ENCODE measurements around the gene TNK1.
A peak's percentile ranks its signal among the peaks of the same experiment; 100 is the strongest.
"Not testable (repeated sequence)": the region's sequence is repeated elsewhere in the genome, so short reads cannot be mapped to it uniquely, and the experiment has no call there.

The TNK1 gene

GRCh38 chr17:7351665-7352502 is 29.0 kb upstream of the TNK1 start, which contains the start of gene KCTD11:
TSS of gene KCTD11 (plus strand) at chr17:7352162.
- ATAC-seq (peak; percentile 67), DNase-seq (peak; percentile 81 to 87)
- no peaks in the 10 kb centered on the region for H3K9me3 Mint-ChIP-seq
- no peaks in the 10 kb centered on the region for H3K27me3 Mint-ChIP-seq
- peak within 1 kb of the TSS; percentile 38 to 91 for H3K27ac Mint-ChIP-seq
- peaks cover 86% of the 10 kb centered on the region for H3K4me1 Mint-ChIP-seq
- peak within 1 kb of the TSS; percentile 93 for H3K4me3 Mint-ChIP-seq

DNA sequence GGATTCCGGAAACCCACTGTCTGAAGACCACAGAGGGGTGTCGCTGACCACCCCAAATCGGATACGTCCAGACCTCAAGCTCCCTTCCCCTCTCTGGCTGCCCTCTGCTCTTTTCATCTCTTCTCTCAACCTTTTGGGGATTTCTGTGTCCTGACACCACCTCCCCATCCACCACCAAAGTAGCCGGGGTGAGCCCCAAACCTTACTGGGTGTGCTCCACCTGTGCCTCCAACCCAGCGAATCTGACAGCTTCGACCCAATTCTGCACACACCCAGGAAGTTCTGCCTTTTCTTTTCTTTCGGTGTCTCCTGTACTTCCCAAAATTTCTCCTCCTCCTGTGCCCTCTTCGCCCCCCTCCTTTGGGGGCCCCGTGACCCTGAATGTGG is 28.4 kb upstream of the TNK1 start:
- H3K27ac Mint-ChIP-seq = peak overlapping the region; percentile 38 to 91
- ATAC-seq (no peak), DNase-seq (no peak)
- H3K9me3 Mint-ChIP-seq = no peaks in the 10 kb centered on the region
- H3K27me3 Mint-ChIP-seq = no peaks in the 10 kb centered on the region
- H3K4me3 Mint-ChIP-seq = peak overlapping the region; percentile 82 to 93
- peaks cover 80% of the 10 kb centered on the region for H3K4me1 Mint-ChIP-seq

- DNase-seq (no peak), ATAC-seq (no peak)
- H3K27me3 Mint-ChIP-seq = no peaks in the 10 kb centered on the region
- H3K27ac Mint-ChIP-seq = no peak overlapping the region
- H3K4me1 Mint-ChIP-seq = peaks cover 74% of the 10 kb centered on the region
- H3K9me3 Mint-ChIP-seq = no peaks in the 10 kb centered on the region
- peak overlapping the region; percentile 82 to 93 for H3K4me3 Mint-ChIP-seq
These were observed 27.8 kb upstream of the TNK1 start for GRCh38 chr17:7352910-7353635.

- H3K27me3 Mint-ChIP-seq = no peaks in the 10 kb centered on the region
- peak; percentile 13 for ATAC-seq
- DNase-seq = peak in 1 of 2 donors; percentile 47
- H3K4me3 Mint-ChIP-seq = peak overlapping the region; percentile 14 to 62
- peaks cover 62% of the 10 kb centered on the region for H3K4me1 Mint-ChIP-seq
- peak overlapping the region; percentile 79 to 94 for H3K27ac Mint-ChIP-seq
- H3K9me3 Mint-ChIP-seq = no peaks in the 10 kb centered on the region
These were observed 26.5 kb upstream of the TNK1 start for GRCh38 chr17:7354262-7354843.

DNA sequence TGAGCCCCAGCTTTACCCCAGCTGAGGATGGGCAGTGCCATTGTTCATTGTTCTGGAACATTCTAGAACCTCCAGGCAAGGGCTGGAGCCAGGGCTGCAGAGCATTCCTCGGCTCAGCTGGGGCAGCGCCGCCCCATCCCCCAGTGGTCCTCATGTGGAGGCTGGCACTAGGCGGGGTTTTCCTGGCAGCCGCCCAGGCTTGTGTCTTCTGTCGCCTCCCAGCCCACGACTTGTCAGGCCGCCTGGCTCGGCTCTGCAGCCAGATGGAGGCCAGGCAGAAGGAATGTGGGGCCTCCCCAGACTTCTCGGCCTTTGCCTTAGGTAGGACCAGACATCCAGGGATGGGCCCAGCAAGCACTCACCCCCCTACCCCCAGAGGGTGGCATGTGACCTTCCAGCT is 25.8 kb upstream of the TNK1 start, which contains the start of gene TMEM95:
Gene TMEM95, plus strand, starts transcription at position 104 of the 400 bp plus-strand sequence. Its CDS starts 49 bp downstream, at position 153.
- H3K9me3 Mint-ChIP-seq = no peaks in the 10 kb centered on the region
- no peak for DNase-seq

DNA sequence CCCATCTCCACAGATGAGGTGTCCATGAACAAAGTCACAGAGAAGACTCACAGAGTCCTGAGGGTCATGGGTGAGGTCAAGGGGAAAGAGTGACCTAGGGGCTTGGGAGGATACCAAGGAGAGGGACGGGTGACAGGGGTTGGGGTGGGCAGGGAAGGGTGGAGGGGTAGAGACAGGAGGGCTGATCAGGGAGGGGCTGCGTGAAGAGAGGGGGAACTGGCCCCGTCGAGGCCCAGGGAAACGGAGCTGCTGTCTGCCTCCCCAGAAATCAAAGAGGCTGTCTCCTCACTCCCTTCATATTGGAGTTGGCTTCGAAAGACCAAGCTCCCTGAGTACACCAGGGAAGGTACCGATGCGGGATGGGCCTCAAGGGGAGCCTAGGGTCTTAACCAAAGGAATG is 25.3 kb upstream of the TNK1 start:
- no peak overlapping the region for H3K27ac Mint-ChIP-seq
- DNase-seq (no peak), ATAC-seq (no peak)
- H3K27me3 Mint-ChIP-seq = no peaks in the 10 kb centered on the region
- no peaks in the 10 kb centered on the region for H3K9me3 Mint-ChIP-seq
- H3K4me1 Mint-ChIP-seq = peaks cover 49% of the 10 kb centered on the region
- no peak overlapping the region for H3K4me3 Mint-ChIP-seq

More for the DNA sequence above, 25.8 kb upstream of the TNK1 start, which contains the start of gene TMEM95:
- peak within 1 kb of the TSS; percentile 79 to 94 for H3K27ac Mint-ChIP-seq
- H3K4me3 Mint-ChIP-seq = peak within 1 kb of the TSS; percentile 14 to 62
- ATAC-seq = no peak
- peaks cover 55% of the 10 kb centered on the region for H3K4me1 Mint-ChIP-seq
- H3K27me3 Mint-ChIP-seq = no peaks in the 10 kb centered on the region

DNA sequence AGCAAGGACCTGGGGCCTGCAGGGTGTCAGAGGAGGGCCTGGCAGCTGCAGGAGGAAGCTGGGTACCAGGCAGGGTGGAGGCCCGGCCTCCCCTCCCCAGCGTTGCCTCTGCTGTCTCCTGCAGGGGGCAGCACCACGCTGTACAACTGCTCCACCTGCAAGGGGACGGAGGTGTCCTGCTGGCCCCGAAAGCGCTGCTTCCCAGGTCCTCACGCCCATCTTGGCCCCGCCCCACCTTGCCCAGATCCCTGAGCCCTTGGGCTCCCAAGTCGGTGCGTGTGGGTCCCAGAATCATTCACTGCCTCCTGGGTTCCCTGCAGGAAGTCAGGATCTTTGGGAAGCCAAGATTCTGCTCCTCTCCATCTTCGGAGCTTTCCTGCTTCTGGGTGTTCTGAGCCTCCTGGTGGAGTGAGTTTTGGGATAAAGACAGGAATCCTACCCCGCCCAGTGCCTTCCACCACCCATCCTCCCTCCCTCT is 24.8 kb upstream of the TNK1 start:
- ATAC-seq = peak; percentile 80
- Mint-ChIP-seq H3K27me3 (no peaks in the 10 kb centered on the region), H3K4me3 (peak overlapping the region in 1 of 2 donors; percentile 18), H3K4me1 (peaks cover 44% of the 10 kb centered on the region), H3K9me3 (no peaks in the 10 kb centered on the region), H3K27ac (no peak overlapping the region)
- peak; percentile 86 to 89 for DNase-seq

- ATAC-seq = no peak
- H3K27me3 Mint-ChIP-seq = peaks cover 3% of the 10 kb centered on the region
- H3K9me3 Mint-ChIP-seq = no peaks in the 10 kb centered on the region
- no peak overlapping the region for H3K27ac Mint-ChIP-seq
- H3K4me1 Mint-ChIP-seq = peaks cover 41% of the 10 kb centered on the region
- peak overlapping the region in 1 of 2 donors; percentile 18 for H3K4me3 Mint-ChIP-seq
- no peak for DNase-seq
These were observed 24.1 kb upstream of the TNK1 start for GRCh38 chr17:7356756-7357155.

DNA sequence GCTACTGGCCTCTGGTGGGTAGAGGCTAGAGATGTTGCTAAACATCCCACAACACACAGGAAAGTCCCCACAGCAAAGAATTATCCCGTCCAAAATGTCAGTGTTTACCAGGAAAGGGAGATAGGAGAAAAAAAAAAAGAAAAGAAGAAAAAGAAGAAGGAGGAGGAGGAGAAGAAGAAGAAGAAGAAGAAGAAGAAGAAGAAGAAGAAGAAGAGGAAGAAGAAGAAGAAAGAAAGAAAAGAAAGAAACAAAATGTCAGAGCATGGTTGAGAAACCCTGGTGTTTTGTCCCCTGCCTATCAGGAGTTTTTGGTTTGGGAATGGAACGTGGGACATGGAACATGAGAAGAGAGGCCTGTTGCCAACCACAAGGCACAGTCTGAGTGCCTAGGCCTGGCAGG is 23.5 kb upstream of the TNK1 start:
- Mint-ChIP-seq H3K9me3 (no peaks in the 10 kb centered on the region), H3K4me1 (peaks cover 44% of the 10 kb centered on the region), H3K27ac (peak overlapping the region in 1 of 2 donors; percentile 72), H3K27me3 (peaks cover 8% of the 10 kb centered on the region), H3K4me3 (no peak overlapping the region)
- DNase-seq (no peak), ATAC-seq (no peak)

- Mint-ChIP-seq H3K4me1 (peaks cover 7% of the 10 kb centered on the region), H3K9me3 (no peaks in the 10 kb centered on the region), H3K4me3 (no peak overlapping the region), H3K27me3 (peaks cover 8% of the 10 kb centered on the region), H3K27ac (no peak overlapping the region)
- DNase-seq (no peak), ATAC-seq (no peak)
These were observed 19.0 kb upstream of the TNK1 start for GRCh38 chr17:7361906-7362305.

DNA sequence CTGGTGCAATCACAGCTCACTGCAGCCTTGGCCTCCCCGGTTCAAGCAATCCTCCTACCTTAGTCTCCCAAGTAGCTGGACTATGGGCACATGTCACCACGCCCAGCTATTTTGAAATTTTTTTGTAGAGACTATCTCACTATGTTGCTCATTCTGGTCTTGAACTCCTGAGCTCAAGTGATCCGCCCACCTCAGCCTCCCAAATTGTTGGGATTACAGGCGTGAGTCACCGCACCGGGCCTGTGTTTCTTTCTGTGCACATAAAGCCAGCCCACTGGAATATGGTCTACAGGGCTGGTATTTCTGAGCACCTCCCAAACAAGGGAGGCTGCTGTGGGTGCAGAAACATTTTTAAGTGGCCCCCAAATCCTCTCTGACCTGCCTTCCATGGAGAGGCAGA is 17.6 kb upstream of the TNK1 start:
- Mint-ChIP-seq H3K4me1 (peaks cover 7% of the 10 kb centered on the region), H3K27me3 (peaks cover 8% of the 10 kb centered on the region), H3K27ac (no peak overlapping the region), H3K9me3 (no peaks in the 10 kb centered on the region), H3K4me3 (no peak overlapping the region)
- ATAC-seq = no peak
- DNase-seq = no peak

DNA sequence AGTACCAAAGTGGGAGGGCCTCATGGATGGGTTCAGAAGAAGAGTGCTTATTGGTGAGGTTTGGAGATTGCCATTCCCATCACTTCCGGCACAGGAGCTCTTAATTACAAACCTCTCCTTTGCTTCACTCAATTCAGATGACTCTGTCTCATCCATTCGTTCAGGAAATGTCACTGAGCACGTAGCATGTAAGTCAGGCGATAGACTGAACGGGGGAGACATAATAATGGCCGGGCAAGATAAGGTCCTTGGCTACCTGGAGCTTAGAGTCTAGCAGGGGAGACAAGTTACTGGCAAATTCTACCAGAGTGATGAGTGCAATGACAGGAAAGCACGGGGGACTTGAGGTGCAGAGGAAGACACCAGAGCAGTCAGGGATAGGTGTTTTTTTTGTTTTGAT is 14.9 kb upstream of the TNK1 start:
- not testable (repeated sequence) for H3K9me3 Mint-ChIP-seq, H3K4me3 Mint-ChIP-seq, H3K27ac Mint-ChIP-seq, H3K4me1 Mint-ChIP-seq, H3K27me3 Mint-ChIP-seq, DNase-seq, ATAC-seq

GRCh38 chr17:7367083-7367482 is 13.8 kb upstream of the TNK1 start:
- DNase-seq (no peak), ATAC-seq (no peak)
- Mint-ChIP-seq H3K9me3 (no peaks in the 10 kb centered on the region), H3K4me3 (no peak overlapping the region), H3K27me3 (peaks cover 2% of the 10 kb centered on the region), H3K27ac (no peak overlapping the region), H3K4me1 (peaks cover 1% of the 10 kb centered on the region)

- DNase-seq = no peak
- Mint-ChIP-seq H3K27ac (no peak overlapping the region), H3K9me3 (no peaks in the 10 kb centered on the region), H3K4me3 (no peak overlapping the region), H3K4me1 (no peaks in the 10 kb centered on the region), H3K27me3 (no peaks in the 10 kb centered on the region)
- ATAC-seq = no peak
These were observed 12.8 kb upstream of the TNK1 start for GRCh38 chr17:7367918-7368598.

DNA sequence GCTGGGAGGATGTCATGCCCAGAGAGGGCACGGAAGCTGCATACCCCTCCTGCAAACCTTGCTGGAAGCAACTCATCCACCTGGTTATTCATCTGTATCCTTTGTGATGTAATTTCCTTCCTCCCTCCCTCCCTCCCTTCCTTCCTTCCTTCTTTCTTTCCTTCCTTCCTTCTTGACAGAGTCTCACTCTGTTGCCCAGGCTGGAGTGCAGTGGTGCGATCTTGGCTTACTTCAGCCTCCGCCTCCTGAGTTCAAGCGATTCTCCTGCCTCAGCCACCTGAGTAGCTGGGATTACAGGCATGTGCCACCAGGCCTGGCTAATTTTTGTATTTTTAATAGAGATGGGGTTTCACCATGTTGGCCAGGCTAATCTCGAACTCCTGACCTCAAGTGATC is 12.3 kb upstream of the TNK1 start:
- H3K4me1 Mint-ChIP-seq, ATAC-seq, H3K27ac Mint-ChIP-seq: not testable (repeated sequence)

More for the DNA sequence above, 12.3 kb upstream of the TNK1 start:
- H3K4me3 Mint-ChIP-seq, H3K27me3 Mint-ChIP-seq, H3K9me3 Mint-ChIP-seq, DNase-seq: not testable (repeated sequence)
